Uterus (tissue), 4 donors: ENCODE data around the gene POU3F2. TPM values are rescaled to one million over a fixed set of nuclear protein-coding genes. Genes with fewer than 3 reads are reported as not detected.

Source experiments
- DNase-seq, 2 donors: peaks; one replicate each; pipeline ENCODE4 v3.0.0-alpha.2; 2019 to 2020
- H3K27ac ChIP-seq, 2 donors: fragments of 200-600 bp; sonication (generic); 1 replicate in 1 of 2; 2 replicates in 1 of 2; pipeline ENCODE4 v1.5.1; 2016 to 2018
- H3K27me3 ChIP-seq, 2 donors: fragments of 200-600 bp; sonication (generic); one replicate each; pipeline ENCODE4 v1.5.1; 2018 to 2019; ENCODE audit warnings: control low read depth in 1 of 2
- H3K36me3 ChIP-seq, 2 donors: fragments of 200-600 bp; sonication (generic); one replicate each; pipeline ENCODE4 v1.5.1; 2019; ENCODE audit warnings: control low read depth in 1 of 2
- H3K4me1 ChIP-seq, 2 donors: fragments of 200-600 bp; sonication (generic); one replicate each; pipeline ENCODE4 v1.5.1; 2018 to 2019; ENCODE audit warnings: control low read depth in 1 of 2
- H3K4me3 ChIP-seq, 2 donors: fragments of 200-600 bp; sonication (generic); 1 replicate in 1 of 2; 2 replicates in 1 of 2; pipeline ENCODE4 v1.5.1; 2018 to 2019; ENCODE audit warnings: mild to moderate bottlenecking in 1 of 2
- H3K9me3 ChIP-seq, 2 donors: fragments of 200-600 bp; sonication (generic); one replicate each; pipeline ENCODE4 v1.5.1; 2019; ENCODE audit warnings: control low read depth in 1 of 2
- CTCF ChIP-seq, 4 experiments: fragments of 200-600 bp in 2 of 4; fragments of 450-650 bp in 2 of 4; sonication (generic) in 2 of 4; IDR thresholded peaks; one replicate each; pipeline ENCODE4 v1.5.1; 2016 to 2019; ENCODE audit warnings: antibody characterized with exemption in 4 of 4, mild to moderate bottlenecking in 2 of 4, moderate library complexity in 1 of 4
- POLR2A ChIP-seq, 2 donors: fragments of 450-650 bp; IDR thresholded peaks; one replicate each; pipeline ENCODE4 v1.6.1; 2016; ENCODE audit warnings: antibody characterized with exemption in 2 of 2, mild to moderate bottlenecking in 1 of 2, moderate library complexity in 1 of 2
- intact Hi-C: fragments of 100-400 bp; cut with DNase I; formaldehyde crosslinking; loops from one replicate; pipeline ENCODE4 v1.15.1; 2023; ENCODE audit warnings: low total_unique reads
- total RNA-seq, 4 donors: library from RNA; depleted of rRNA in 3 of 4; stranded (reverse); fragments of >200 nt in 3 of 4; gene quantifications; one replicate each; pipeline versions ENCODE4 v1.1.0 to v1.2.4, GENCODE V29; 2014 to 2023
- donor health status: DM: yes; HTN: yes; CAD: no.

The POU3F2 gene
- total RNA-seq, 4 donors from 2014 or later, result not detected

- Histone ChIP-seq H3K27me3 (no peaks in the 10 kb centered on the region), H3K27ac (no peak overlapping the region), H3K36me3 (no peaks in the 10 kb centered on the region), H3K4me1 (no peaks in the 10 kb centered on the region), H3K9me3 (no peaks in the 10 kb centered on the region), H3K4me3 (no peak overlapping the region)
- intact Hi-C loops, result no loop called here
- DNase-seq, result no peak
- TF ChIP-seq CTCF (IDR thresholded peaks at IDR 0.05), result no peak
- no peak for TF ChIP-seq POLR2A (IDR thresholded peaks at IDR 0.05)
Measured at GRCh38 chr6:98797217-98797994, 37.0 kb upstream of the POU3F2 start.

GRCh38 chr6:98800866-98801265 lies 33.5 kb upstream of the POU3F2 start:
- DNase-seq, result no peak
- H3K36me3 ChIP-seq, result no peaks in the 10 kb centered on the region
- TF ChIP-seq POLR2A (IDR thresholded peaks at IDR 0.05), result no peak
- TF ChIP-seq CTCF (IDR thresholded peaks at IDR 0.05), result no peak
- H3K9me3 ChIP-seq, result no peaks in the 10 kb centered on the region
- H3K27me3 ChIP-seq, result no peaks in the 10 kb centered on the region
- no peaks in the 10 kb centered on the region for H3K4me1 ChIP-seq
- H3K27ac ChIP-seq, result no peak overlapping the region
- intact Hi-C loops, result no loop called here
- H3K4me3 ChIP-seq, result no peak overlapping the region

GRCh38 chr6:98808541-98809210 lies 25.7 kb upstream of the POU3F2 start:
- DNase-seq, result no peak
- no peak overlapping the region for H3K27ac ChIP-seq
- no peaks in the 10 kb centered on the region for H3K4me1 ChIP-seq
- no peaks in the 10 kb centered on the region for H3K36me3 ChIP-seq
- H3K4me3 ChIP-seq, result no peak overlapping the region
- intact Hi-C loops, result no loop called here
- no peak for TF ChIP-seq CTCF (IDR thresholded peaks at IDR 0.05)
- H3K27me3 ChIP-seq, result no peaks in the 10 kb centered on the region
- H3K9me3 ChIP-seq, result no peaks in the 10 kb centered on the region

GRCh38 chr6:98812220-98812619 lies 22.2 kb upstream of the POU3F2 start:
- Histone ChIP-seq H3K9me3 (no peaks in the 10 kb centered on the region), H3K4me1 (no peaks in the 10 kb centered on the region), H3K4me3 (no peak overlapping the region), H3K27ac (no peak overlapping the region), H3K27me3 (no peaks in the 10 kb centered on the region), H3K36me3 (no peaks in the 10 kb centered on the region)
- intact Hi-C loops, result no loop called here
- TF ChIP-seq CTCF (IDR thresholded peaks at IDR 0.05) (no peak), POLR2A (IDR thresholded peaks at IDR 0.05) (no peak)
- DNase-seq, result no peak

- intact Hi-C loops, result no loop called here
- DNase-seq, result no peak
- Histone ChIP-seq H3K4me3 (no peak overlapping the region), H3K4me1 (no peaks in the 10 kb centered on the region), H3K27ac (no peak overlapping the region), H3K27me3 (peaks cover 0 to under 1% of the 10 kb centered on the region in 2 donors), H3K9me3 (no peaks in the 10 kb centered on the region), H3K36me3 (no peaks in the 10 kb centered on the region)
- TF ChIP-seq POLR2A (IDR thresholded peaks at IDR 0.05), result no peak
- TF ChIP-seq CTCF (IDR thresholded peaks at IDR 0.05), result no peak
Measured at GRCh38 chr6:98816799-98817198, 17.6 kb upstream of the POU3F2 start.
